GM12874 (cell line): ENCODE data around the gene BTBD6.

ENCODE experiments used
- TF ChIP-seq, protein P1 (sequence below): IDR thresholded peaks from 2 replicates; pipeline ENCODE4 v1.5.1; 2011; ENCODE audit warnings: low read depth, mild to moderate bottlenecking, control low read depth, low read length, moderate library complexity; ENCODE audit not compliant: insufficient read depth

BTBD6 gene

DNA sequence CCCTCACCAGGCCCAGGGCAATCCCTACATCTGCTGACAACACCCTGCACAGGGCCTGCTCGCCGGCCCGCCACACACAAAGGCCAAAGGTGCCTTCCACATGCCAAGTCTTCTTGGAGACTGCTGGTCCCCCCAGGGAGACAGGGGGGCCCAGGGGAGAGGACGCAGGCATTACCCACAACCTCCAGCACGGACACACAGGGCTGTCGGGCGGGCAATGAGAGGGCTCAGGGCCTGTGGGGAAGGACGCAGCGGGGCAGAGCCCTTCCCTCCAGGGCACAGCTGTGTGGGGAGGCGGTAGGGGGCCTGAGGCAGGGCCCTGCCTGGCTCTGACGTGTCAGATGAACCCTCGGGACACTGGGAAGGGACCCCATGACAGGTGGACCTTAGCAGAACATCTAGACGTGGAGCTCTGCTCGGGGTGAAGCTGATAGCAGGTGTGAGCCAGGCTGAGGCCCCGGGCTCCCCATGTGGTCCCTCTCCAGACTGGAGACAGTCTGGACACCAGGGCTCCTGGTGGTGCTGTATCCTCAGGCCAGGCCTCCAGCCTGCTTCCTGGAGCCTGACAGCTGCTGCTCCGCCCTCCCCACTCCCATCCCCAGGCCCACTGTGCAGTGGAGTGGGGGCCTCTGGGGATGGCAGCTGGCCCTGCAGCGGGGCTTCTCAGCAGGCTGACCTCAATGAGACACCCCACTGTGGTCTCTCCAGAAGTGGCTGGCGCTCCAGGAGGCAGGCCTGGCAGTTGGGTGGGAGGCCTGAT is 35.6 kb upstream of the BTBD6 start:
- TF ChIP-seq, protein P1, sequence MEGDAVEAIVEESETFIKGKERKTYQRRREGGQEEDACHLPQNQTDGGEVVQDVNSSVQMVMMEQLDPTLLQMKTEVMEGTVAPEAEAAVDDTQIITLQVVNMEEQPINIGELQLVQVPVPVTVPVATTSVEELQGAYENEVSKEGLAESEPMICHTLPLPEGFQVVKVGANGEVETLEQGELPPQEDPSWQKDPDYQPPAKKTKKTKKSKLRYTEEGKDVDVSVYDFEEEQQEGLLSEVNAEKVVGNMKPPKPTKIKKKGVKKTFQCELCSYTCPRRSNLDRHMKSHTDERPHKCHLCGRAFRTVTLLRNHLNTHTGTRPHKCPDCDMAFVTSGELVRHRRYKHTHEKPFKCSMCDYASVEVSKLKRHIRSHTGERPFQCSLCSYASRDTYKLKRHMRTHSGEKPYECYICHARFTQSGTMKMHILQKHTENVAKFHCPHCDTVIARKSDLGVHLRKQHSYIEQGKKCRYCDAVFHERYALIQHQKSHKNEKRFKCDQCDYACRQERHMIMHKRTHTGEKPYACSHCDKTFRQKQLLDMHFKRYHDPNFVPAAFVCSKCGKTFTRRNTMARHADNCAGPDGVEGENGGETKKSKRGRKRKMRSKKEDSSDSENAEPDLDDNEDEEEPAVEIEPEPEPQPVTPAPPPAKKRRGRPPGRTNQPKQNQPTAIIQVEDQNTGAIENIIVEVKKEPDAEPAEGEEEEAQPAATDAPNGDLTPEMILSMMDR: no peak

GRCh38 chr14:105213361-105213760 is 35.0 kb upstream of the BTBD6 start:
- TF ChIP-seq, protein P1: no peak

- TF ChIP-seq, protein P1: no peak
Measured at GRCh38 chr14:105214324-105214915, 33.9 kb upstream of the BTBD6 start.

GRCh38 chr14:105215602-105216001 is 32.7 kb upstream of the BTBD6 start:
- TF ChIP-seq, protein P1: no peak

DNA sequence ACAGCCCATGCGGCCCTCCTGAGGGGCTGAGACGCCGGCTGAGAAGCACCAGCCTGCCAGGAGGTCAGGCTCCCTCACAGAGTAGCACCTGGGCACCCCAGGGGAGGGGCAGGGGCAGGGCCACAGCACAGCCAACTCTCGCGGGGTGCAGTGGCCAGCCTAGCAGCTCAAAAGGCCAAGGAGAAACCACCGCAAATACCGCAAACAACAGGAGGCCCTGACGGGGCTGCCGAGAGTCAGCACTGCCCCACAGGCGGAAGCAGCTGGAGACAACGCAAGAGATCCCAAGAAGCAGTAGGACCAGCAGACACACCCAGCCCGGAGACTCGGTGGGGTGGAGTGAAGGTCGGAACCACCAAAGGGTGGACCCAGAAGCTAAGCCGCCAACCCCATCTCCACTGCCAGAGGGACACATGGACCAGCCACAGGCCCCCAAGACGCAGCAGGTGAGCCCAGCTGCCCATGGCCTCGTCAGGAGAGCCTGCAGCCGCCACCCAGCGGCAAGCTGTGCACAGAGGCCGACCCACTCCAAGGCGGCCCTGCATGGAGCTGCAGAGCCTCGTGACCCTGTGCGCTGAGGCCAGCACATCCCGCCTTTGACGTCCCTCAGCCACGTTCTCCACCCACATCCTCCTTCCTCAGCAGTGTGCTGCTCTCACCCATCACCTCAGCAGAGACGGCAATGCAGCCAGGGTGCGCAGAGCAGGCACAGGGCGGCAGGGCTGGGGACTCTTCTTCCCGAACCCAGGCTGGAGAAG is 31.7 kb upstream of the BTBD6 start:
- TF ChIP-seq, protein P1: no peak

GRCh38 chr14:105217774-105218173 is 30.6 kb upstream of the BTBD6 start:
- TF ChIP-seq, protein P1: no peak

- TF ChIP-seq, protein P1: no peak
Measured at GRCh38 chr14:105218611-105219010, 29.7 kb upstream of the BTBD6 start.
